Activated CD8-positive, alpha-beta memory T cell treated with anti-CD3 and anti-CD28 coated beads, Interleukin-2, amount 50 U/mL, for 4 hours (primary cell): ENCODE measurements around the gene NAA80.

ENCODE experiments used
- DNase-seq: peaks from one replicate; pipeline ENCODE4 v3.0.0-alpha.2; 2020

NAA80 gene

GRCh38 chr3:50298836-50299637, at the start of gene NAA80, which contains the start of gene HYAL3:
Gene NAA80 (minus strand): TSS chr3:50299405. CDS start chr3:50297463, 1,942 bp downstream.
Gene HYAL3 (minus strand): TSS chr3:50299405. CDS start chr3:50295602, 3,803 bp downstream.
- DNase-seq: peak; percentile 99

- peak; percentile 78 for DNase-seq
Observed at GRCh38 chr3:50347187-50347813, 48.1 kb upstream of the NAA80 start.

GRCh38 chr3:50345586-50346234, 46.5 kb upstream of the NAA80 start, which contains the start of gene ZMYND10:
Gene ZMYND10 (minus strand): TSS chr3:50345732. CDS start chr3:50345579, 153 bp downstream.
- peak; percentile 68 for DNase-seq

GRCh38 chr3:50345008-50345407, 45.8 kb upstream of the NAA80 start:
- DNase-seq: no peak

- no peak for DNase-seq
Observed at GRCh38 chr3:50342813-50343633, 43.8 kb upstream of the NAA80 start.

- no peak for DNase-seq
Observed at GRCh38 chr3:50341996-50342650, 42.9 kb upstream of the NAA80 start.

GRCh38 chr3:50341537-50341936, 42.3 kb upstream of the NAA80 start:
- DNase-seq: no peak

GRCh38 chr3:50340448-50341329, 41.5 kb upstream of the NAA80 start, which contains the start of gene RASSF1:
Gene RASSF1 (minus strand): TSS chr3:50340836. CDS start chr3:50340805, 31 bp downstream.
- DNase-seq: peak; percentile 53

- DNase-seq: no peak
Observed at GRCh38 chr3:50340147-50340447, 40.9 kb upstream of the NAA80 start.

- no peak for DNase-seq
Observed at GRCh38 chr3:50339485-50340146, 40.4 kb upstream of the NAA80 start.

GRCh38 chr3:50338965-50339364, 39.8 kb upstream of the NAA80 start:
- no peak for DNase-seq

GRCh38 chr3:50337175-50337861, 38.1 kb upstream of the NAA80 start:
- DNase-seq: peak; percentile 94

- DNase-seq: no peak
Observed at GRCh38 chr3:50336452-50337174, 37.4 kb upstream of the NAA80 start.

- DNase-seq: no peak
Observed at GRCh38 chr3:50334339-50335075, 35.3 kb upstream of the NAA80 start.

GRCh38 chr3:50333744-50334328, 34.6 kb upstream of the NAA80 start:
- no peak for DNase-seq

GRCh38 chr3:50331364-50331907, 32.2 kb upstream of the NAA80 start:
- no peak for DNase-seq

GRCh38 chr3:50330330-50330729, 31.1 kb upstream of the NAA80 start:
- no peak for DNase-seq
